Transverse colon (tissue), 3 donors: ENCODE results near the gene SFRP5.

Experiments used
- POLR2A ChIP-seq: fragments of 450-650 bp; IDR thresholded peaks from one replicate; pipeline ENCODE4 v1.6.1; 2016; ENCODE audit warnings: antibody characterized with exemption, mild to moderate bottlenecking, moderate library complexity
- TF ChIP-seq, protein P1 (sequence below), 5 experiments: fragments of 200-600 bp in 3 of 5; fragments of 450-650 bp in 2 of 5; sonication (generic) in 3 of 5; IDR thresholded peaks; 1 replicate in 2 of 5; 2 replicates in 3 of 5; pipeline ENCODE4 v1.5.1; 2016 to 2017; ENCODE audit warnings: antibody characterized with exemption in 5 of 5, inconsistent platforms in 3 of 5, mild to moderate bottlenecking in 2 of 5, moderate library complexity in 1 of 5

DNA sequence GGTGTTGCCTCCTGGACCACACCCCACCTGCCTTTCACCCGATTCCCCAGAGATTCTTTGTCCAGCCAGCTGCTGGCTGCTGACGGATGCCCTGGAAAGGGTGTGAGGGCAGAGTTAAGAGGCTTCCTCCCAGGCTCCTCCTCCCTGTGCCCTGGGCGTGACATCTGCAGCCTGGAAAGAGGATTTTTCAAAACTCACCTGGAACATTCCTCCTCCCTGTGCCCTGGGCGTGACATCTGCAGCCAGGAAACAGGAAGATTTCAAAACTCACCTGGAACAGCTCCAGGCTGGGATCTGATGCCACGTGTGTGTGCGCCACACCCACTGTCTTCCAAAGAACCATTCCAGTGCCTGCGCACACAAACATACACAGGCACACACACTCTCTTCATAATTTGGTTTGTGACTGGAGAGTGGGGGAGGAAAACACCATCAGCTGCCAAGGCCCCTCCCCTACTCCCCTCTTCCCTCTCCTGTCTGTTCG is 53.1 kb downstream of the SFRP5 start:
- TF ChIP-seq, protein P1, sequence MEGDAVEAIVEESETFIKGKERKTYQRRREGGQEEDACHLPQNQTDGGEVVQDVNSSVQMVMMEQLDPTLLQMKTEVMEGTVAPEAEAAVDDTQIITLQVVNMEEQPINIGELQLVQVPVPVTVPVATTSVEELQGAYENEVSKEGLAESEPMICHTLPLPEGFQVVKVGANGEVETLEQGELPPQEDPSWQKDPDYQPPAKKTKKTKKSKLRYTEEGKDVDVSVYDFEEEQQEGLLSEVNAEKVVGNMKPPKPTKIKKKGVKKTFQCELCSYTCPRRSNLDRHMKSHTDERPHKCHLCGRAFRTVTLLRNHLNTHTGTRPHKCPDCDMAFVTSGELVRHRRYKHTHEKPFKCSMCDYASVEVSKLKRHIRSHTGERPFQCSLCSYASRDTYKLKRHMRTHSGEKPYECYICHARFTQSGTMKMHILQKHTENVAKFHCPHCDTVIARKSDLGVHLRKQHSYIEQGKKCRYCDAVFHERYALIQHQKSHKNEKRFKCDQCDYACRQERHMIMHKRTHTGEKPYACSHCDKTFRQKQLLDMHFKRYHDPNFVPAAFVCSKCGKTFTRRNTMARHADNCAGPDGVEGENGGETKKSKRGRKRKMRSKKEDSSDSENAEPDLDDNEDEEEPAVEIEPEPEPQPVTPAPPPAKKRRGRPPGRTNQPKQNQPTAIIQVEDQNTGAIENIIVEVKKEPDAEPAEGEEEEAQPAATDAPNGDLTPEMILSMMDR (IDR thresholded peaks at IDR 0.05), result no peak
- peak; percentile 46 for TF ChIP-seq POLR2A
